ENCODE measurements around the gene PCP2. TPM values are rescaled to one million over a fixed set of nuclear protein-coding genes. Genes with fewer than 3 reads are reported as not detected.

PCP2 gene
- total and polyA plus RNA-seq, 2 of the 13 experiments (the other 11 are each of a cell fraction or from before 2014, with no cell fraction given): 0.62 TPM; not detected in 1

DNA sequence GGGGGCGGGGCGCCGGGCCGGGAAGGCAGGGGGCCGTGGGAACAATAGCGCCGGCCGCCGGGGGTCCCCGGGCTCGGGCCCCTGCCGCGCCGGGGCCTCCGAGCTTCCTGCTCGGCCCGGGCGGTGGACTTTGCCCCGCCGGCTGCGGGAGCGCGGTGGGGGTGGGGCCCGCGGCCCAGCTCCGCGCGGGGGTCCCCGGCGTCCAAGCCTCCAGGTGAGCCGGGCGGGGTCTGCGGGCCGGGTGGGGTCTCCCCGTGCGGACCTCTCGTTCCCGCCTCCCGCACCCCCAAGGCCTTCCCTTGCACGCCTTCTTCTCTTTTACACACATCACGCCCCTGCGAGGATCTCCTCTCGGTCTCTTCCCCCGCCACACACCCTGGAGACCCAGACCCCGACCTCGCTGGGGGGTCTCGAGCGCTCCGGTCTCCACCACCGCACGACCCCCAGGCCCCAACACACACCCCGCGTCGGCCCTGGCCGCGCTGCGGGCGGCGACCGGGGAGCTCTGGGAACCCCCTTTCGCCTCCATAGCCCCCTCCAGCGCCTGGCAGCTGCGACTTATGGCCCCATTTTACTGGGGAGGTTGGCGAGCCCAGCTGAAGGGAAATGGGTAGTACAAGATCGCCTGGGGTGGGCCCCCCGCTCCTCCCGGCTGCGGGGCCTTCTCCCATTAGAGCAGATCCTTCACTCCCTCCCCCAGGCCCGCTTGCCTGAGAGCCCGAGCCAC is 37.1 kb downstream of the PCP2 start (continued):
- TF ChIP-seq, protein P1, sequence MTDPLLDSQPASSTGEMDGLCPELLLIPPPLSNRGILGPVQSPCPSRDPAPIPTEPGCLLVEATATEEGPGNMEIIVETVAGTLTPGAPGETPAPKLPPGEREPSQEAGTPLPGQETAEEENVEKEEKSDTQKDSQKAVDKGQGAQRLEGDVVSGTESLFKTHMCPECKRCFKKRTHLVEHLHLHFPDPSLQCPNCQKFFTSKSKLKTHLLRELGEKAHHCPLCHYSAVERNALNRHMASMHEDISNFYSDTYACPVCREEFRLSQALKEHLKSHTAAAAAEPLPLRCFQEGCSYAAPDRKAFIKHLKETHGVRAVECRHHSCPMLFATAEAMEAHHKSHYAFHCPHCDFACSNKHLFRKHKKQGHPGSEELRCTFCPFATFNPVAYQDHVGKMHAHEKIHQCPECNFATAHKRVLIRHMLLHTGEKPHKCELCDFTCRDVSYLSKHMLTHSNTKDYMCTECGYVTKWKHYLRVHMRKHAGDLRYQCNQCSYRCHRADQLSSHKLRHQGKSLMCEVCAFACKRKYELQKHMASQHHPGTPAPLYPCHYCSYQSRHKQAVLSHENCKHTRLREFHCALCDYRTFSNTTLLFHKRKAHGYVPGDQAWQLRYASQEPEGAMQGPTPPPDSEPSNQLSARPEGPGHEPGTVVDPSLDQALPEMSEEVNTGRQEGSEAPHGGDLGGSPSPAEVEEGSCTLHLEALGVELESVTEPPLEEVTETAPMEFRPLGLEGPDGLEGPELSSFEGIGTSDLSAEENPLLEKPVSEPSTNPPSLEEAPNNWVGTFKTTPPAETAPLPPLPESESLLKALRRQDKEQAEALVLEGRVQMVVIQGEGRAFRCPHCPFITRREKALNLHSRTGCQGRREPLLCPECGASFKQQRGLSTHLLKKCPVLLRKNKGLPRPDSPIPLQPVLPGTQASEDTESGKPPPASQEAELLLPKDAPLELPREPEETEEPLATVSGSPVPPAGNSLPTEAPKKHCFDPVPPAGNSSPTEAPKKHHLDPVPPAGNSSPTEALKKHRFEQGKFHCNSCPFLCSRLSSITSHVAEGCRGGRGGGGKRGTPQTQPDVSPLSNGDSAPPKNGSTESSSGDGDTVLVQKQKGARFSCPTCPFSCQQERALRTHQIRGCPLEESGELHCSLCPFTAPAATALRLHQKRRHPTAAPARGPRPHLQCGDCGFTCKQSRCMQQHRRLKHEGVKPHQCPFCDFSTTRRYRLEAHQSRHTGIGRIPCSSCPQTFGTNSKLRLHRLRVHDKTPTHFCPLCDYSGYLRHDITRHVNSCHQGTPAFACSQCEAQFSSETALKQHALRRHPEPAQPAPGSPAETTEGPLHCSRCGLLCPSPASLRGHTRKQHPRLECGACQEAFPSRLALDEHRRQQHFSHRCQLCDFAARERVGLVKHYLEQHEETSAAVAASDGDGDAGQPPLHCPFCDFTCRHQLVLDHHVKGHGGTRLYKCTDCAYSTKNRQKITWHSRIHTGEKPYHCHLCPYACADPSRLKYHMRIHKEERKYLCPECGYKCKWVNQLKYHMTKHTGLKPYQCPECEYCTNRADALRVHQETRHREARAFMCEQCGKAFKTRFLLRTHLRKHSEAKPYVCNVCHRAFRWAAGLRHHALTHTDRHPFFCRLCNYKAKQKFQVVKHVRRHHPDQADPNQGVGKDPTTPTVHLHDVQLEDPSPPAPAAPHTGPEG (CRISPR knock-in tag; IDR thresholded peaks at IDR 0.05): no peak
- TF ChIP-seq RARG (CRISPR knock-in tag; IDR thresholded peaks at IDR 0.05; ENCODE audit: low read depth): no peak
- TF ChIP-seq HDAC2 (CRISPR knock-in tag; IDR thresholded peaks at IDR 0.05): no peak; the same call in 1 of the 2 replicates
- TF ChIP-seq ZNF354B (CRISPR knock-in tag; IDR thresholded peaks at IDR 0.05): no peak
- TF ChIP-seq ZBTB7A (CRISPR knock-in tag; IDR thresholded peaks at IDR 0.05): 0 out of 2 replicates have a peak, but pooled peaks have one; percentile 17
- no peak for TF ChIP-seq SMARCC2 (IDR thresholded peaks at IDR 0.05)
- no peak for TF ChIP-seq MTF2 (CRISPR knock-in tag; IDR thresholded peaks at IDR 0.05; ENCODE audit: borderline replicate concordance)
- no peak for TF ChIP-seq ZNF124 (CRISPR knock-in tag; IDR thresholded peaks at IDR 0.05)
- TF ChIP-seq SOX13 (IDR thresholded peaks at IDR 0.05): no peak
- no peak for TF ChIP-seq SOX13 (CRISPR knock-in tag; conservative IDR thresholded peaks at IDR 0.05 in 1 of 2, IDR thresholded peaks at IDR 0.05 in 1 of 2)
- TF ChIP-seq PLRG1 (conservative IDR thresholded peaks at IDR 0.05): no peak
- TF ChIP-seq ELF4 (CRISPR knock-in tag; IDR thresholded peaks at IDR 0.05; ENCODE audit: borderline replicate concordance): no peak
- no peak for TF ChIP-seq FOXC1 (CRISPR knock-in tag; IDR thresholded peaks at IDR 0.05; ENCODE audit: borderline replicate concordance)
- TF ChIP-seq ARHGAP35 (CRISPR knock-in tag; IDR thresholded peaks at IDR 0.05; ENCODE audit: borderline replicate concordance): no peak
- TF ChIP-seq RNF2 (conservative IDR thresholded peaks at IDR 0.05; ENCODE audit: low read depth): no peak
- no peak for TF ChIP-seq PHF20 (CRISPR knock-in tag; IDR thresholded peaks at IDR 0.05)
- TF ChIP-seq ZNF563 (CRISPR knock-in tag; IDR thresholded peaks at IDR 0.05): peak; percentile 46; the same call in 1 of the 2 replicates
- no peak for TF ChIP-seq ADNP (CRISPR knock-in tag; IDR thresholded peaks at IDR 0.05)
- no peak for TF ChIP-seq ZFP41 (CRISPR knock-in tag; IDR thresholded peaks at IDR 0.05; ENCODE audit: borderline replicate concordance)
- TF ChIP-seq RFXANK (CRISPR knock-in tag; IDR thresholded peaks at IDR 0.05): no peak
- TF ChIP-seq ZFX (CRISPR knock-in tag; IDR thresholded peaks at IDR 0.05; ENCODE audit: low read depth): peak; percentile 41
- no peak for TF ChIP-seq ZNF652 (CRISPR knock-in tag; IDR thresholded peaks at IDR 0.05; ENCODE audit: borderline replicate concordance, low read depth)
- TF ChIP-seq ZNF879 (CRISPR knock-in tag; IDR thresholded peaks at IDR 0.05): no peak
- peak; percentile 60 for TF ChIP-seq GABPB1 (CRISPR knock-in tag; IDR thresholded peaks at IDR 0.05)
- peak; percentile 34 for TF ChIP-seq HNRNPLL (IDR thresholded peaks at IDR 0.05; ENCODE audit: low read depth, low read length, poor library complexity, severe bottlenecking)
- TF ChIP-seq, protein P2, sequence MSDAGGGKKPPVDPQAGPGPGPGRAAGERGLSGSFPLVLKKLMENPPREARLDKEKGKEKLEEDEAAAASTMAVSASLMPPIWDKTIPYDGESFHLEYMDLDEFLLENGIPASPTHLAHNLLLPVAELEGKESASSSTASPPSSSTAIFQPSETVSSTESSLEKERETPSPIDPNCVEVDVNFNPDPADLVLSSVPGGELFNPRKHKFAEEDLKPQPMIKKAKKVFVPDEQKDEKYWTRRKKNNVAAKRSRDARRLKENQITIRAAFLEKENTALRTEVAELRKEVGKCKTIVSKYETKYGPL (CRISPR knock-in tag; IDR thresholded peaks at IDR 0.05): no peak
- TF ChIP-seq ZNF253 (CRISPR knock-in tag; IDR thresholded peaks at IDR 0.05; ENCODE audit: borderline replicate concordance): no peak
